CD4-positive, alpha-beta T cell treated with Interleukin-15 for 1 hour (primary cell): ENCODE data around the gene MYEOV.

Experiments
- DNase-seq: peaks from one replicate; pipeline ENCODE4 v3.0.0-alpha.2; 2020

MYEOV gene

DNA sequence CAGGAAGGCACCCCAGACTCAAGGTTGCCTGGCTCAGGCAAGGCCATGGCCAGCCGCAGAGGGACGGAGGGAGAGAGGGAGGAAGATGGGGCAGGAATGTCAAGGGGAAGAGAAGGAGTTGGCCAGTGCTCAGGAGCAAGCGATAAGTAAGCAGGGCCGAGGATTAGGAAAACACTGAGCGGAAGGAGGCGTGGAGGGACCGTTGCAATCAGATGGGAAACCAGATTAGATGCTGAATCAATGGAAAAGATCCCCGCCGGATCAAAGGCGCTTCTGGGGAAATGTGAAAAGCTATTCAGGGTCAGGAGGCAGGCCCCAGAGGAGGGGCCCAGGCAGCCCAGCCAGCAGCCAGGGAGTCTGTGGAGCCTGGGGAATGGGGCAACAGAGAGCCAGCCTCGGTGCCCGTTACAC, 26.6 kb upstream of the MYEOV start:
- DNase-seq, result no peak

DNA sequence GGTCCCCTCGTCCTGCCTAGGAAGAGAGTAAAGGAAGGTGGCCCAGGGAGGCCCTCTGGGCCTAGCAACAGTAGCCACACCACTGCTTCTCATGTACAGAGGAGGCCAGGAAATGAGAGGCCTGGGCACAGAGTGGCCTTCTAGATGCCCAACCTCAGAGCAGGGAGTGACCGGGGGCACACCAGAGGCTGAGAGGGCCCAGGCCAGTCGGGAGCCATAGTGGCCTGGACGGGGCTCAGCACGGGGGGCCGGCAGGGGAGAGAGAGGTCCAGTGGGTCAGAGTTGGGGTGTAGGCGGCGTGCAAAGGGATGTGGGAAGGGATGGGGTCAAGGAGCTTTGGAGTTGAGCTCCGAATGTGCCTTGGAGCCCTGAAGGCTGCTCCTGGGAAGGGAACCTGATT, 25.0 kb upstream of the MYEOV start:
- DNase-seq, result no peak

DNA sequence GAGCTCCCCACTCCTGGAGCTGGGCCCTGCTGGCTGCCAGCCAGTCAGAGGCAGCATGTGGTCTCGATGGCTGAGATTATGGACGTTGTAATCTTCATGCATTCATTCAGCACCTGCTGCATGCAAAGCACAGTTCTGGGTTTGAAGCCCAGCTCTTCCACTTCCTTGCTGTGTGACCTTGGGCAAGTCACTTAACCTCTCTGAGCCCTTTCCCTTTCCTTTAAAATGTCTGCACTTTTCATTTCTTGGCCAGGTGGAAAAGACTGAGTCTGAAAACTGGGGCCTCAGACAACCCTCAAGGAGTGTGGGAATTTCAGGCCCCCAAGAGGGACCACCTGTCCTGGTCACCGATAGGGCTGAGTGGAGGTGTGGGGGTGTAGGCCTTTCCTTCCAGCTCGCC, 24.6 kb upstream of the MYEOV start:
- DNase-seq, result no peak

DNA sequence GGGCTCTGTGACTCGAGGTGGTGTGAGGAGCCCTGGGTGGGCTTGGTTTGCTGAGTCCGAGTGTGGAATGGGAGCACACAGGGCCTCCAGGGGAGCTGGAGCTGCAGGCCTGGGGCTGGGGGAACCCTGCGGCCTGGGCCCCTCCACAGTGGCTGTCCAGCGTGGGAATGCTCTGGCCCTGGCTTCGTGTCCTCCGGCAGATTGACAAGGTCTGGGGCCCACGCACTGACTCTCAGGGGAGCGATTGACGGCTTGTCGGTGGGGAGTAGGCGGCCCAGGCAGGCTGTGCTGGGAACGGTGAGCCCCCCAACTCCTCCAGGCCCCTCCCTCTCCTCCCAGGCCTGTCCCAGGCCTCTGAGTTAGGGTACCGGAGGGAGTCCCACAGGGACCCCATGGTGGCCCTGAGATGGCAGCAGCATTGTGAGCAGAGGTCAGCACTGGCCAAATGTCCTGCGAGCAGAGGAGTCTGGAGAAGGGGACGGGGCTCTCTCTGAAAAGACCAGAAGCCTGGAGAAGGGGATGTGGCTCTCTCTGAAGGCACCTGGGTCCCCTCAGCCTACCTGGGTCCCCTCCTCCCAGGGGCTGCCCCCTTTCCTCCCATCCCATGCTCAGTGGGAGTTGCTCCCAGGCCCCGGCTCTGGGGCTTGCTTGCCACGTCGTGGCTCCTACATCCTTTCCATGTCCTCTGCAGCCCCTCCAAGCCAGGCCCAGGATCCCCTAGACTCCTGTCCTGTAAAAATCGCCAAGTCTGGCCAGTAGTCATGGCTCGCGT, 23.8 kb upstream of the MYEOV start:
- no peak for DNase-seq

DNA sequence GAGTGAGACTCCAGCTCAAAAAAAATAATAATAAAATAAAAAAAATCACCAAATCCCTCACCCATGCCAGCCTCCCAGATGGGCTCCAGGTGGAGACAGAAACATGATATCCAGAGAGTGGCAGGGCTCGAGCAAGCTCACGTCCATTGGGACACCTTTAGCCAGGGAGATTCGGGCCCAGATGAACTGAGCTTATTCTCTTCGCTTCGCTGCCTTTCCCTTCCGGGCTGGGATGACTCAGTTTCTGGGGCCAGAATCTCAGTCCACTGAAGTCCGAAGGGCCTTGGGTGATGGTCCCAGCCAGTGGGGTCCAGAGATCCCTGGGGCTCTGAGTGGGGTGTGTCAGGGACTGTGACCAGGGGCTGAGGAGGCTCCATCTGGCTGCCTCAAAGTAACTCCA, 23.0 kb upstream of the MYEOV start:
- no peak for DNase-seq

DNA sequence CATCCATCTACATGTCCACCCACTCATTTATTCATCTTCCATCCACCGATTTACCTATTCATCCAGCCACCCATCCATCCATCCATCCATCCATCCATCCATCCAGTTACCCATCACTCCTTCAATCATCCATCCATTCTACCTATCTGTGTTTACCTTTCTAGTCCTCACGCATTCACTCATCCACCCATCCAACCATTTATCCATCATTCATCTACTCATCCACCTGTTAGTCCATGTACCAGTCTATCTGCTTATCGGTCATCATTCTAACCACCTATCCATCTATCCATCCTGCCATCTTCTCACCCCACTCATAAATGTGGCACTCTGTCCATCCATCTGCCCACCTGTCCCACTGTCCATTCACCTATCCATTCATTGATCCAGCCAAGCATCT, 21.9 kb upstream of the MYEOV start:
- DNase-seq, result no peak

DNA sequence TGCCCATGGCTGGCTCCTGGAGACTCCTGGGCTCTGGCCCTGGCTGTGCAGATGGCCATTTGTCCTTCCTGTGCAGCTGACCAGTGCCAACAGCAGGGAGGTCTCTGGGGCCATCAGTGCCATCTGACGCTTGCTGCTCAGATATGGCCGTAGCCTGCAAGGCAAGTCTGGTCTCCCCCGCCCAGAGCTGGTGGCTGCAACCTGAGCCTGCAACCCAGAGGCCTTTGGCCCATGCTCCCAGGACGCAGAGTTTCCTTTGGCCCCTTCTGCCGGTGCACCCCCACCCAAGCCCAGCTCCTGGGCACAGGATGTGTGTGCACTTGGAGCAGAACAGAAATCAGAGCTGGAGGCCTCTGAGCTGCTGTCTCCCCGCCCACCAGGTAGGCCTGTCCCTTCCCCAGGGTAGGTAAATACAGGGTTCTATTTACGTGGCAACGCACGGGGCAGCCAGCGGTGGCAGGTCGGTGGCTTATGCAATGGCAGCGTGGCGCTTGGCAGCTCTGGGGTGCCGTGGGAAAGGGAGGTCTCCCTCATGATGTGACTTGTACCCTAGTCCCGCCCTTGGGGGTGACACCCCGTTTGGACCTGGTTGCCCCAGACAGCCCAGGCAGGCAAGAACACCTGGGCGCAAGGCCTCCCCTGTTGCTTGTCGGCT, 21.0 kb upstream of the MYEOV start:
- DNase-seq, result no peak

DNA sequence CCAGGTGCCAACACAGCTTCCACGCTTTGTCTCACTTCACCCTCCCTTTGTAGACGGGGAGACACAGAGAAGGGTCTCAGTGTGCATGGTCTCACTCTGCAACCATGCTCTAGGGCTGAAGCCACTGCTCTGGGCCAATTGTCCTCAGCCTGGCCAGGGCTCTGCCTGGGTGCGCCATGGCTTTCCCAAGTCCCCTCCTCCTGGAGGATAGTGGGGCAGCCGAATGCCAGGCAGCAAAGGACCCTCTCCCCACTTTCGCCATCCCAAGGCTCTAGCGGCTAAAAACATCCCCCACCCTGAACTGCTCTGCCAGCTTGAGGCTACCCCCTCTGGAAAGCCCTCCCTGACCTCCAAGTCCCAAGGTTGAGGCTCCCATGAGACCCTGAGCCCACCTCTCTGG, 20.4 kb upstream of the MYEOV start:
- DNase-seq, result no peak

DNA sequence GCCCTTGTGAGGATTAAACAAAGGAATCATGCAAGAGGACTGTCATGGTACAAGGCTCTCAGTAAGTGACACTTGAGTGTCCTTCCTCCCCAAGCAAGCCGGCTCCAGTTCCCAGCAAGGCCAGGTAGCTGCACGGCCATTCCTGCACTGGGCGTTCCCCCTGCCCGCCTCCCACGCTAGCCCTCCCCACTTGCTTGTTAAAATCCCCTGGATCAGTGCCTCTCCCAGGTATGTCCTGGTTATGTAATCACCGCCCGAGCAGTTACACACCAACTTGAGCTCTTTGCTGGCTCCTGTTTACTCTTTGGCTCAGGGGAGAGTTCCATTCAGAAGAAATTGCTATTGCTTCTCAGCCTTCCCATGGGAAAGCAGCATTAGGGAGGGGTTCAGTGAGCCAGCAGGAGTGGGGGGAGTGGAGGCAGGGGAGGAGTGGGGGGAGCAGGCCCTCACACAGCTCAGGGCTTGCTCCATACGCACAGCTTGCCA, 19.4 kb upstream of the MYEOV start:
- DNase-seq, result no peak

DNA sequence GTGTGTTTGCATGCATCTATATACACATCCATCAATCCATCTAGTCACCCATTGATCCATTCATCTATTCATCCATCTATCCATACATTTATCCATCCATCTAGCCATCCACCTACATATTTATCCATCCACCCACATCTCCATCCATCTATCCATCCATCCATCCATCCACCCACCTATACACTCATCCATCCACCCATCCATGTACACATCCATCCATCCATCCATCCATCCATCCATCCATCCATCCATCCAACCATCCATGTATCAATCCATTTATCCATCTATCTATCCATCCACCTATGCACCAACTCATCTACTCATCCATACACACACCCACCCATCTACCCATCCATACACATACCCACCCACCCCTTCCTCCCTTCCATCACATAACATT, 18.8 kb upstream of the MYEOV start:
- DNase-seq, result no peak

DNA sequence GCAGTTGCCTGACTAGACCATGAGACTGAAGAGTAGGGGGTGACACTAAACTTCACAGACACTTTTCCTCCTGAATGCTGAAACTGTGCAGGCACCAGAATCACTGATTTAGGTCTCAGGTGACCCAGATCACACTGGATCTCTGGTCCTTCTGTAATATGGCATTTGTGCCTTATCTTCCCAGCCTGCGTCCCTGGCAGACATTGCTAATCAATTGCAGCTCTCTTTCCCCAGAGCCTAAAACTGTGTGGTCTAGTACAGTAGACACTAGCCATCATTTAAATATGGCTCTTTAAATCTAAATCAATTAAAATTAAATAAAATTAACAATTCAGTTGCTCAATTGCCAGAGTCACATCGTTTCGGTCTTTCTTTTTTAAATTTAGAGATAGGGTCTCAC, 17.8 kb upstream of the MYEOV start:
- no peak for DNase-seq

DNA sequence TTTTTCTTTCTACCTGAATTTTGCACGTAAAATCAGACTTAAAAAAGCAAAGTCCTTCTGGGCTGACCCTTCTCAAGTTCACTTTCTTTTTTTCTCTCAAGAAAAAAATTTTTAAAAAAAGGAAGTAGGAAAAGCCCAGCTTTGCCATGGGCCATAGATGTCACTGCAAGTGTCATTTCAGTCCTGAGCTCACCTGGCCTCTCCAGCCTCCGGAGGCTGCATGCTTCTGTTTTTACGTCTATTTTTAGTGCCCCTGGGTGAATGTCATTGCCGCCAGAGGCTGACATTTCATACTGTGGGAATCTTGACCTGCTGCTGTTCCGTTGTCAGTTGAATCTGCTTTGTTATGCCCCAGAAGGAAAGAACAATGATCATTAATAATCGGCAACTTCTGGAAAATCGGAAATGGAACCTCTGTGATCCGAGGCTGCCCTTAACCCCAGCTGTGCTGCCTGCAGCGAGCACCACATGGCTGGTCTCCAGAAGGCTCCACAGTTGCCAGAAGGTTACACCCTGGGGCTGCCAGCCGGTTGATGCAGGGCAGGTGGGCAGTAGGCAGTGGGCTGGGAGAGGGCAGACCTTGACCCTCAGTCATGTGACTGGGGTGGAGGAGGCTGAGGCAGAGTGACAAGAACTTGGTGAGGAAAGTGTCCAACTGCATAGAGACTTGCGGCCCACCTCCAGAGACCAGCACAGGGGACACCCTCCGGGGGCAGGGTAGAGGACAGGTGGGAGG, 16.7 kb upstream of the MYEOV start:
- DNase-seq, result no peak

DNA sequence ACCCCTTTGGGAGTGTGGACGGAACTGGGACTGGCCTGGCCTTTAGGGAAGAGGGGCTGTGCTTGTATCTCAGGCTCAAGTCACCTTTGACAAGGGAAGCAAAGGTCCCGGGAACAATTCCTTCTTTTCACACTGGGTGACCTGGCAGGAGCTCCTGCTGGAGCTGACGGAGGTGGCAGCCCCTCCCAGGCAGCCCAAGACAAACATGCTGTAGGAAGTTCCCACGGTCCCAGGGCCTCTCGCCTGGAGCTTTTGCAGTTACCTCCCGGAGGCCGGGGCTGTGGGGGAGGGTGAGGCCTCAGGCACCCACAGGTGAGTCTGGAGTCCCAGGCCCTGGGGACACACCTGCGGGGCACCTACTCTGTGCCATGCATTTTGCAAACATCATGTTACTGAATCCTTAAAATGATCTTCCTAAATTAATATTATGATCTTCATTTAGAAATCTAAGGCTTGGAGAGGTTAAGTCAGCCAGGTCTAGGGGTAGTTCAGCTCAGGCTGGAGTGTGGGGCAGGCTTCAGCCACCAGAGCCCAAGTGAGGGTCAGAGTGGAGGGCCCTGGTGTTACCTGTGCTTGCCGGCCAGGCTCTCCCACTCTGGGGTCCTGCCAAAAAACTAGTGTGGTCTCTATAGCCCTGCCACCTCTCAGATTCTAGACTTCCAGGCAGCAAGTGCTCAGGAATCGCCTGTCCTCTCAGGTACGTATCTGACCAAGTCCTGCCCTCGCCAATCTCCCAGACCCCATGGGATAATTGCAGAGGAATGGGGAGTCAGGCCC, 15.7 kb upstream of the MYEOV start:
- no peak for DNase-seq

DNA sequence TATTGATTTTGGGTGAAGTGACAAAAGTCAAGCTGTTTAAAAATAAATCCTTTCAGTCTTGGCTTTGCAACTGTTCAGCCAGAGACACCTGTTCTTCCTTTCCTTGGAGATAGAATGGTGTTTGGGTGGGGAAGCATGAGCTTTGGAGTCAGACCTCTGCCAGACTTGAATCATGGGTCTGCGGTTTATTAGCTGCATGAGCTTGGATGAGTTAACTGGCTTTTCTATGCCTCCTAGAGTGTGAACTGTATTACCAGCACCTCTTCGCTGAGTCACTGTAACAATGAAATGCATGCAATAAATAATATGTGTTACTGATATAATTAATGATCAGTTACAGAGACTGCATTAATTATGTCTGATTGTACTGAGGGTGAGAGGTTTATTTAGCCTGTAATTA, 13.5 kb upstream of the MYEOV start:
- DNase-seq, result no peak

DNA sequence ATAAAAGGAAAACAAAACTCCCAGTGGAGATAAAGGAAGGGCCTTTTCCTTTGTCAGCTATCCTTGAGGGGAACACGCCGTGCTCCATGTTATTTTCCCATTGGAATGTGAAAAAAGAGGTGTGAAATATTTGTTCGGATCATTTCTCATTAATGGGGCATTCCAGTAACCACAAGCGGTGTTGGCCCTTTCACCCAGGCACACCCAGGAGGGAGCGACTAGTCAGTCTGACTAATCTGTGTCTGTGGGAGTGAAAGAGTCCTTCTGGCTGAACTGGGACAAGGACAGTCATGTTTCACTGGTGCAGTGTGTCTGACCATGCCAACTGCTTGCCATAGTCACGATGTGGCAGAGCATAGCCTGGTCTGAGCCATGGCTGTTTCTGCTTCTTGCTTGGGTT, 13.0 kb upstream of the MYEOV start:
- DNase-seq, result no peak

DNA sequence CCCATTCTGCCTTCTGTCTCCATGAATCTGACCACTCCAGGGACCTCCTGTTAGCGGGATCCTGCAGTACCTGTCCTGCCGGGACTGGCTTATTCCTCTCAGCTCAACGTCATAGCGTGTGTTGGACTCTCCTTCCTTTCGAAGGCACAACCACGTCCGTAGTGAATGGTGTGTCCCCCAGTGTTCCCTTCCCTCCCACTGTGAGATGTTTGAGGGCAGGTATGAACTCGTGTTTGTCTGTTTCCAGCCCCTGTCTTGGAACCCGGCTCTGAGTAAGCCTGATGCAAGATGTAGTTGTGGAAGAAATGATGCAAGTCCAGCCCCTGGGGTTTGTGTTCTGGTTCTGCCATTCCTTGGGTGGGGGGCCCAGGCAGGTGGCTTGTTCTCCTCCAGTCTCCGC, 10.5 kb upstream of the MYEOV start:
- DNase-seq, result no peak

DNA sequence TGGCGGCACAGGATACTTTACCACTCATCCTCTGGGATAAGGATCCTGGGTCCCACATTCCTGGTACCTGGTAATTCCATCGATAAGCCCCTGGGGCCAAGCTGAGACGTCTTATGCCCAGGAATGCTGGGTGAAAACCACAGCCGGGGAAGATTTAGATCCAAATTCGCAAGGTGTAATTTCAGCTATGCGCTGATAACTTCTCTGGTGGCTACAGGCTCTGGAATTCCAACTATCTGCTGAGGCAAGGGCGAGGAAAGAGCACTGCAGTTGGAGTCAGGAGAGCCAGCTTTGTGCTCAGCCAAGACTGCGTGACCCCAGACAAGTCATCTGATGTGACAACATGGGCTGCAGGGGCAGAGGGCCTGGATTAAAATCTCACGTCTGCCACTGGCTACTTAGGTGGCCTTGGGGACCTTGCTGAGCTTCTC, 9.9 kb upstream of the MYEOV start:
- DNase-seq, result no peak

DNA sequence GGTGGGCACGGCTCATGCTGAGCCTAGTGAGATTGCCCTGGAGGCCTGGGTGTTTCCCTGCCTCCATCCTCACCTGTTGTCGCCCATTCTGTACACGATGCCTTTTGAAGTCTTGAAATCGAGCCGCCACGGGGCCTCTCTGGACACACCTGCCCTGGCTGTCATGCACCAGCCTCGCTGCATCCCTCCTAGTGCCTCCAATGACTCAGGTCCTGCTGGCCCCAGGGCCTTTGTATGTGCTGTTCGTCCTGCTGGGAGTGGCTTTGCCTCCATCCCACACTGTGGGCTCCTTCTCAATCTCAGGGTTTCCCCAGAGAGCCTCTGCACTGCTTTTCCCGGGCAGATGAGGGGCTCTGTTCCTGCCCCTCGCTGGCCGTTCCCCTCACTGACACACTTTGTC, 8.9 kb upstream of the MYEOV start:
- no peak for DNase-seq

DNA sequence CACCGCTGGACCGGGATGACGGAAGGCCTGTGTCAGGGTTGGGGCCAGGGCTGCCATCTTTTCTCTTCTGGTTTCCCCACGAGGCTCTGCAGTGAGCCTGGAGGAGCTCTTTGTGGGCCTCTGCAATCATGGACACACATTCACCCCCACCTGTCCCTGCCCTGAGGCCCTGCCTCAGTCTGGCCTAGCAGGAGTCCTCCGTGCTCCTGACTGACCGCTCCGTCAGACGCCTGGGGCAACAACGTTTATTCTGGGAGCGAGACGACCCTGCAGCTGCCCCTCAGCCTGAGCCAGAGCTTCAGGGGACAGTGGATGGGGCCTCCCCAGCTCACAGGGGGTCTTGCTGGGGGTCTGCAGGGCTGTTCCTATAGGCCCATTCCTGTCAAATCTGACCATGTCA, 8.2 kb upstream of the MYEOV start:
- DNase-seq, result no peak

DNA sequence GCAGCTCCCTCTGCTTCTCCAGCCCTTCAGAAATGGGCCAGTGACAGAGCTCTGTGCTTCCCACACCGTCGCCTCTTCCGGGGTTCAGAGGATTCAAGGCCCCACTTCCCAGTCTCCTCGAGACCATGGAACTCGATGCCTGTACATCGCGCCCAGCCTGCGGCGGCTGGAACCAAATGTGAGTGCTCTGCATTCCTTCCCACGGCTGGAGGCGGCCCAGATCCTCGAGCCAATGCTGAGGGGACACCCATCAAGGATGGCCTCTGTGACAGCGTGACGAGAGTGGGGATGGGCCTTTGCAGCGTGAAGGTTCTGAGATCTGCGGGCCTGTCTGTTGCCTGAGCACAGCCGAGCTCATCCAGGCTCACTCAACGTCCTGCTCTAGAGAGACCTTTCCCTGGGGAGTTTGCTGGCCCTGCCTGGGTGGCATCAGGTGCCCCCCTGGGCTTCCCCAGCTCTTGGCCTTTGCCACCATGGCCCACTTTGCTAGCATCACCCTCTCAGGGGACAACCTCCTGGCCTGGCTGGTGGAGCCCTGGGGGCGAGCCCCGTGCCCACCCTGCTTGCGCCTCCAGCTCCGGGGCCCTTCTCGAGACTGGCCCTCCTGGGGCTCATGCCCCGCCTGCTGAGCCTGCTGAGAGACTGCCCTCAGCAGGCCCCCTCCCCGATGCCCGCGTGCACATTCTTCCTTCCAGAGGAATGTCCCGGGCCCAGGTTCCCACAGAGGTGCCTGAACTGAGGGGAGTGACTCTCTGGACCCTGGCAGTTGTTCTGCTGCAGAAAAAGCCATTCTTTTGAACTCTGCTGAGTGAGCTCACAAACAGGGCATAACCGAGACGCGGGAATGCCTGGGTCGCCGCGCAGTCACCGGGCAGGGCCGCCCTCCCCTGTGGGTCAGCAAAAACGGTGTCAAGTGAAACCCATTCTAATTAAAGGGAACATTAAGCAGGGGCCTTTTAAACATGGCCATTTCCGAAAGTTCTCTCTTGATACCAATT, 7.3 kb upstream of the MYEOV start:
- DNase-seq, result no peak

DNA sequence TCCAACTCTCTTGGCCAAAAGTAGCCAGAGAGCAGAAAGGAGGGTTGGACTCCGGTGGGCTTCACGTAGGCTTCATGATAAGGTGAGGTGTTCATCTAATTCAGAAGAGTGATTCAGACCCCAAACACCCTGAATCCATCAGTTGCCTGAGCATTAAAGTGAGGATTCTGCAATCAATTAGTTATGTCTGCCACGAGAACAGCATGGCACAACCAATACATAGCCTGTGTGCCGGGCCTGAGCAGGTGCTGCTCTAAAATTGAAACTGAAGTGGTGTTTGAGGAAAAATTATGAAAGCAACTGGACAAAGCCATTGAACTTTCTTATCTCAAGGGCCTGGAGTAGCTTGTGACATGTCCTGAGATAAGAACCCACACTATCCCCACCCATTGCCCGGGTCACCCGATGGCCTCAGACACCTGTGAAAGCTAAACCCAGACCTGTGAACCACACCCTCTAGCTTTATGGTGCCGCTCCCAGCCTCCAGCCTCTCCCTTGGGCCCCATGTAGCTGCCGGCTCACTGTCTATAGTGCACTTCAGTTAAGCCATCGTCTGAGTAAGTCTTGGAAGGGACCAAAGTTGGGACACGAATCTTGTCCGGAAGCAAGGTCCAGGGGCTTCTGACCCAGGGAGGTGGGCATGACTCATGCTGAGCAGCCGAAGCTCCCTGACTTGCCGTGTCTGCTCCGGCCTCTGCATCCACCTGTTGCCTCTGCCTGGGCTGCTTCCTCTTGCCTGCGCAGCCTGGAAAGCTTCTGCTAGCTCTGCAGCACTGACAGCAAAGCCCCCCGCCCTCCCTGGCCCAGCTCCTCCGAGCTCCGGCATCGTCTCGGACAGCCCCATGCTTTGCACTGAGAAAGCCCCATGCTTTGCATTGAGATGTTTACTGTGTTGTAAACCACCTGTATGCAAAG, 5.7 kb upstream of the MYEOV start:
- DNase-seq, result no peak
